GM19240 (cell line): ENCODE results near the gene SLC39A2.
"Not testable (repeated sequence)": the region's sequence is repeated elsewhere in the genome, so short reads cannot be mapped to it uniquely, and the experiment has no call there.

Experiments used
- DNase-seq: peaks from one replicate; pipeline ENCODE4 v3.0.0; 2011; ENCODE audit warnings: low spot score; ENCODE audit not compliant: insufficient read length

Gene SLC39A2

DNA sequence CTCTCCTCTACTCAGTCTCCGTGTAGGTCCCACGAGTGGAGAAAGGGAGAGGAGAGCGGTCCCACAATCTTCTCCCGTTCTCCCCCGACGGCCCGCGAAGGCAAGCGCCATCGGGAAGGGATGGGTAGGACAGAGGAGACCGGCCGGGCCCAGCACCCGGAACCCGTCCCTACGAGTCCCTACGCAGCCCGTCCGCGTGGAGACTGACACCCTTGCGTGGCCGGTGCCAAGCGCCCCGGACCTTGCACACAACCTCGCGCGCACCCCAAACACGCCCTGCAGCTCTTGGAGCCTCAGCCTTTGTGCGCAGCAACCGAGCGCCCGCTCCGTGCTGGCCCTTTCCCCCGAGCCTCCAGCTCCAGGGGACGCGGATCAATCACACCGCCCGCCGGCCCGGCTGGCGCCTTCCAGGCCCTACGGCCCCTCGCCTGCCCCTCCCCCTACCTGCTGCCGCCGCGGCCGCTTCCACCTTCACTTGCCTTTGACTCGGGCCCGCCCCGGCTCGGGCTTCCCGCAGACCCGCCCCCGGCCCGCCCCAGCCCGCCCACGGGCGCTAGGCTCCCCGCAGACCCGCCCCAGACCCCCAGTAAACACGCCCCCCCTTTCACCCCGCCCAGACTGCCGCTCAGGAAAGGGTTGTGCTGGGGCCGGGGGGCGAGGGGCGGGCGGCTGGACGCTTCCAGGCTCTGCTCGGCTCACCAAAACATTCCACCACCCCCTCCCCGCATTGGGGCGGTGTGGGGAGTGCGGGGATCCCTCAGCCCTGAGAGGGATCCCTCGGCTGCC is 25.7 kb downstream of the SLC39A2 start, which contains the start of gene NDRG2:
TSS of gene NDRG2 (minus strand) at position 477 of the 786 bp plus-strand sequence. CDS start 1,746 bp downstream, outside the sequence.
- DNase-seq, result no peak

DNA sequence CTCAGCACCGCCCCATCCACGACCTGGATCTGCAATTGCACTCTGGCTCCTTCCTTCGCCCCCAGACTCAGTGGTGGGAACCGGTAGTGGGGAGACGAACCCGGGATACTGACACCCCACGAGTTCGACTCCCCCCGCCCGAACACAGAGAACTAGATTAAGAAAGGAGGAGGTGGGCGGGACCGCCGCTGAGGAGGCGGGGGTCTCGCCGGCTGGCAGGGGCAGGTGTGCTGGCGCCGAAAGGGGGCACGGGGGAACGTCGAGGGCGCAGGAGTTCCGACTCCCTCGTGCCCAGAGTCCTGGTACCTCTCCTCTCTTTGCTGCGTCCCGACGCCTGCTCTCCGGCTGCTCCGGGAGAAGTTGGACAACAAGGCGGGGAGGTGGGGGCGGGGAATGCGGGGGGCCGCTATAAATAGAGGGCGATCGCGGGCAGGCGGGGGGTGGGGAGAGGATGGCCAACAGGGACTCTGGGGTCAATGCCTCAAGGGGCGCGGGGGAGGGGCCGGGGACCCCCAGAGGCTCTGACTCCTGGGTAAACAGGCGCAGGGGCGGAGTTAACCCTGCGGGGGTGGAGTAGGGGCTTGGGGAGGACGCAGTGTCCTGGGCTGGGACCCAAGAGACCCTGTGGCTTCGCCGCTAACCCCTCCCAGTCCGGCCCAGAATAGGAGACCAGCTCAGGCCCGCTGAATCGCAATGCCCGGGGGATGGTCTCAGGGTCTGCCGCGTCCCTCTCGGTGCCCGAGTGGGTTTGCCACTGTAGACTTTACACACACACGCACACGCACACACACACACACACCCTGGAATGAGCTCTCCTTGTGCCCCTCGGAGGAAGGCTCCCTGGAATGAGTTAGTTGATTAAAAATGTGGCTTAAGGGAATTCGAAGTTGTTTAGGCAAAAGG is 26.5 kb downstream of the SLC39A2 start:
- DNase-seq, result no peak

DNA sequence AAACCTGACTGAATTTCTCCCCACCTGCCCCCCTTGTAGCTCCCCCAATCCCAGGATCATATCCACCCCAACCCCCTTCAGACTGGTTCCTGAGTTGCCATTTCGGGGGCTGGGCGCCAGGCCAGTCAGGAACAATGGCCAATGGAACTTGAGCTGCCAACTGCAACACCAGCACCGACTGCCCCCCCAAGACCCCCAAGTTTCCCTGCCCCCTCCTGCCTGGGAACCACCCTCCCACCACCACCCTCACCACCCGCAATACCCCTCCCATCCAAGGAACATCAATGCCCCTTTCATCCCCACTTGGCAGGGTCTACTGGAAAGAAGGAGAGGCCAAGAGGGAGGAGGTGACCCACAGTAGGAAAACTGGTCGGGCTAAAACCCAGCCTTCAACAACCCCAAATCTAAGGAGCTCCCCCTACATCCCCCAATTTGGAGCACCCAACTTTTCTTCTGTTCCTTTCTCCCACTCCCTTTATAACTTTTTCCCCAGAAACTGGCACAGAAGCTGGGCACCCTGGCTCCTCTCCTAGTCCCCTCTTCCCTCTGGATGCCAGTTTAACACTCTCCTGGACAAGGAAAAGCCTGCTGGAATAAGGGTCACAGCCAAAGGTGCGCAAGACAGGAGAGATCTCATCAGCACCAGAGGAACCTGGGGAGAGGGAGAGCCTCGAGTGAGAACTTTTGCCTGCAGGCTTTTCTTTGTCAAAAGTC is 27.3 kb downstream of the SLC39A2 start:
- DNase-seq, result no peak

DNA sequence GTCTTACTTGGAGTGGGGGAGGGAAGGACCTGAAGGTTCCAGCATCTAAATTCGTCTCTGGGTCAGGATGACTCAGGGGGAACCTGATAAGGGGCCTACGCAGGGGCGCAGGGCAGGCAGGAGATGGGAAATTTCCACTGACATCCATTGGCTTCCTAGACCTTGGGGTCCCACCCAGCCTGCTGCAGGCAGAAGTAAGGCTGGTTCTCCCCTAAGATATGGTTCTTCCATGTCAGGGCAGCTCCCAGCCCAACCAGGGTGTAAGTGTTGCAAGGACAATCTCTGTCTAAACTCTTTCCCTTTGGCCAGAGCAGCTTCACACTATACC is 27.9 kb downstream of the SLC39A2 start:
- no peak for DNase-seq

DNA sequence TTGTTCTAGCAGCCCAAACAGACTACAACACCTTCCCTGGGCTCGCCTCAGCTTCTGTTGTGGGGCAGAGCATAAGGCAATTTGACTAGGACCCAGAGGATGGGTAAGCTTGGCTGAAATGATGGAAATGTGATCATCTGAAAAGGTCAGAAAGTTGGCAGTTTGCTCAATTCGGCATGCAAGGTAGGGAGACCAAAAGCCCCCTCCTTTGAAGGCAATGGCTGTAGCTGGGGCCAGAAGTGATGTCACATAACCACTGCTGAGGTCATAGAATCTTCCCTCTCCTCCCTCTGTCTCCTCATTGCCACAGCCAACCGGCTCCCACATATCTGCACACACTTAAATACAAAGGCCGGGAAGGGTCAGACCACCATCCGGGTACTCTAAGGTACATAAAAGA is 30.8 kb downstream of the SLC39A2 start, which contains the start of gene TPPP2:
TSS of gene TPPP2 (plus strand) at position 301 of the 400 bp plus-strand sequence. CDS start 365 bp downstream, outside the sequence.
- DNase-seq, result no peak

DNA sequence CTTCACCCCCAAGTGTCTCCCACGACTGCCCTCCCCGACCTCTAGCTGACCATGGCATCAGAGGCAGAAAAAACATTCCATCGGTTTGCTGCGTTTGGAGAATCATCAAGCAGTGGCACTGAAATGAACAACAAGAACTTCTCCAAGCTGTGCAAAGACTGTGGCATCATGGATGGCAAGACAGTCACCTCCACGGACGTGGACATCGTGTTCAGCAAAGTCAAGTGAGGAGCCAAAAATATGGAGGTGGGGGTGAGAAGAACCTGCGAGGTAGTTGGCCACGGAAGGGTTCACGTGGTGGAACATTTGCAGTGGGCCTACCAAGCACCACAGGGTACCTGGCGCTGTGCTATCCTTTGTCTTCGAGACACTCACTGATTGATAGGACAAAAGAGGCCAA is 31.4 kb downstream of the SLC39A2 start:
- no peak for DNase-seq

DNA sequence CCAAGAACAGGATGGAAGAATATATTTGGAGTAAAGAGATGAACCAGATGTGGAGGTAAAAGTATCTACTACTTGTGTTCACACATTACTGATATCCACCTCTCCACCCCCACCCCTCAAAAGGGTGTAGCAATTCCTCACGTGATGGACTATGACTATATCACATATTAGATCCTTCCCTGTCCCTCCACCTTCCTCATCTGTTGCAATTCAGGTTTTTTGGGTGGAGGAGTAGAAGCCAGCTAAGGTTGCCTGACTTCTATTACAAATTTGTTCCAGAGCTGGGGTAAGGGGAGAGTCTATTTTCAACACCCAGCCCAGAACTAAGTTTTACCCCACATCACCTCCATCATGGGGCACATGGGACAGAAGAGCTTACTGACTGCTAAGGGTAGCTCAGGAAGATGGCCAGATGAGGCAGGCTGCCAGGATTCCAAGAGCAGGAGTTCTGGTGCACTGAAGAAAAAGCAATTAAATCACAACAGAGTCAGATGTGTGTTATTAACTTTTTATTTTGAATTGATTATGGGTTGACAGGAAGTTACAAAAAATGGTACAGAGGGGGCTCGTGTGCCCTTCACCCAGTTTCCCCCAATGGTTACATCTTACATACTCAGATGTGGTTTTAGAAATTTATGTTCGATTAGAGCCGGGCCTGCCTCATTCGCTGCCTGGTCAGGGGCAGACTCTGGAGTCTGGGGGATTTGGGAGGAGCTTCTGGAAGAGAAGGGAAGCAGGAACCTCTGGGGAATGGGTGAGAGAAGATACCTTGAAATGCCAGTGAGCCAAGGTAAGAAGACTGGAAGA is 33.4 kb downstream of the SLC39A2 start:
- DNase-seq, result no peak

DNA sequence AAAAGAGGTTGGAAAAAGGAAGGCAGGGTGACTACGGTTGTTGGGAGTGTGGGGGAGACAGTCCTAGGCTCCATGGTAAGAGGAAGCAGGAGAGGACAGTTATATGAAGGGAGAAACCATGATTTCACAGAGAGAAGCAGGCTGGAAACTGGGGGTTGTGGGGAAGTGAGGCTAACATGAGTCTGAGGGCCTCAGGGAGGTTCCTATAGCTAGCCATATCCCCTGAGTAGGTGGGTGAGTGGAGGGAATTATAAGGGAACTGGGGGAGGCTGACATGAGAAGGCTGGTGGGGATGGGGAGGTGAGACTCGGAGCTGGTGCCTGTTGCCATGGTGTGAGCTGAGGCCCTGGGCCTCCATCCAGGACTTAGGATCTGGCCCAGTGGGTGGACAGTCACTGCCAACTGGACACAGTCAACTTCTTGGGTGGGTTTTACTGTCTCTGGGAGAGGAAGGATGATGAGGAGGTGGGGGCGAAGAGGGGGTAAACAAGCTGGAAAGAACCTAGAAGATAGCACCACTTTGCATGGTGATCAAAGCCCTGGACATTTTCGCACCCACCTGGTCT is 34.1 kb downstream of the SLC39A2 start:
- no peak for DNase-seq

DNA sequence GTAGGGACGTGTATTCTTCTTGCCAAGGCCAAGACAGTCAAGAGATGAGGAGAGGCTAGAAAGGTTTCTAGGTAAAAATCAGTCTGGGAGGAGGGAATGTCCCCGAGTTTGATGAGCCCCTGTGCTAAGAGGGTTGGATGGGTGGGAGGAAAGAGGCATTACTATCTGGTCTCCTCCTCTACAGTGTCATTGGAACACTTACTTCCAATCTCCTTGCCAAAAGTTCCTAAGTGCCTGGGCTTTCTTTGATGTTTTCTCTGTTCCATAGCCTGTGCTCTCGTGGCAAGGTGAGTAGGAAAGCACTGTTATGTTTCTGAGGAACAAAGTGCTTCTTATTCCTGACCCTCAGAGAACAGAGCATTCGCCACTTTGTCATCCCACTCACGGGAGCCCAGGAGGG is 35.6 kb downstream of the SLC39A2 start, which contains the start of gene RNASE13:
TSS of gene RNASE13 (minus strand) at position 101 of the 400 bp plus-strand sequence. CDS start 519 bp downstream, outside the sequence.
- DNase-seq, result no peak

DNA sequence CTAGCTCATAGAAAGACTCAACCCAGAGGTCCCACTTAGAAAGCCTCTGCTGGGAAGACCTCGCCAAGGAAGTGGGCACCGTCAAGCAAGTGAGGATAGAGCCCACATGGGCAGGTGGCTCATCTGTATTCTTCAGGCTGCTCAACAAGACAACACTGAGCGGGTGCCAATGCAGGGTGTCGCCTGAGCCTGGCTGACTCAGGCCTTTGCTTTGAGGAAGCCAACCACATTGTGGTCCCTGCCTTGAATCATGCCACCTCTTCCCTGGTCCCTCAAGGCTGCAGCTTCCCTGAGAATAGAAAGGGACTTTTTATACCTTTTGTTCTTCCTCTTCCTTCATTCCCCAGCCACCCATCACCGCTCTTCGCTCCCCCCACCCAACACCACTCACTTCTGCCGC is 37.7 kb downstream of the SLC39A2 start:
- DNase-seq, result no peak

DNA sequence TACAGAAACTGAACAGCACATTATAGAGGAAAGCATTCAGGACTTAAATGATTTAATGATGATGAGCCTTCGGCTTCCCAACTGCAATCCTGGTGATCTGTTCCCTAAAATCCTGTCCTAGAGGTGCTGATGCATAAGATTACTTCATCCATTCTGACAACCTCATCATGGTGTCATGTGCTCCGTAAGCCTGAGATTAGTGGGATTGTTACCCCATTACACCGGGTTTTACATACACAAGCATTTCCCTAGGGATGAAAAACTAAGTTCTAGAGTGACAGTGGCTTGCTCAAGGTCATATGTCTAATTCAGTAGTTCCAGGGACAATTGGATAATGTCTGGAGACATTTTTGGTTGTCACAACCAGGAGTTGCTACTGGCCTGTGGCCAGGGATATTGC is 38.1 kb downstream of the SLC39A2 start:
- DNase-seq, result no peak

DNA sequence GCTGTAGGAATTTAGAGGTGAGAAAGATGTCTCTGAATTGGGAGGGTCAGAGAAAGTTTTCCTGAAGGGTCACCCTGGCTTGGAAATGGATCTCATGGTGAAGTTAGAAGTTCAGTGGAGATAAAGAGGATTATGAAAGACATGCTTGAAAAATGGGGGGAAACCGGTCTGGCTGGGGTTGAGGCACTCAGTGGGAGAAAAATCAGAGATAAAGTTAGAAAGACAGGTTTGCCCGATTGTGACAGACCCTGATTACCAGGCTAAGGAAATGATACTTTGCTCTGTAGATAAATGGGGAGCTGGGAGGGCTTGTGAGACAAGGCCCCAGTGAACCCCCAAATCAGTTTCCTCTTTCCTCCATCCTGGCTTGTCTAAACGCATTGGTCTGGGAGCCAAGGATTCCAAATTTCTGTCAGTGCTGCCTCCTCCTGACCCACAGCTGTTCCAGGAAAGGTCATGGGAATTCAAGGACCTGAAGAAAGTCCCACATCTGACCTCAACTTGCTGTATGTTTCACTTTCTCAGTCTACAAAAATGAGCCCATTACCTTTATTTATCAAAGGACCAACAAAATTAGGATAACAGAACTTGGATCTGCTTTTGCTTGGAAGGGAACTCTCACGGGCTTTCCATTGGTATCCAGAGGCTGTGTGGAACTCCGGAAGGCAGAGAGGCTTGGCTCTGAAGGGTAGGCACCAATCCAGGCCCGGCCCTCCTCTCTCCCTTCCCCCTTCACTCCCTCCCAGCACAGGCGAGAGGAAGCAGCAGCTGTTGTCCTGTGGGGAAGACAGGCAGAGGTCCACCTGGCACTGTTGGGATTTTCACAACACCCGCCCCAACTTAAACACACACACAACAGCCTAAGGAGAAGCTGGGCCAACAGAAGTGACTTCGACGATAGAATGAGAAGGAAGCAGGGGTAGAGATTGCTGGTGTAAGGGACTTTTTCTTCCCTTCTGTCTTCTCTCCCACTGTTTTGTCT is 39.6 kb downstream of the SLC39A2 start:
- no peak for DNase-seq

DNA sequence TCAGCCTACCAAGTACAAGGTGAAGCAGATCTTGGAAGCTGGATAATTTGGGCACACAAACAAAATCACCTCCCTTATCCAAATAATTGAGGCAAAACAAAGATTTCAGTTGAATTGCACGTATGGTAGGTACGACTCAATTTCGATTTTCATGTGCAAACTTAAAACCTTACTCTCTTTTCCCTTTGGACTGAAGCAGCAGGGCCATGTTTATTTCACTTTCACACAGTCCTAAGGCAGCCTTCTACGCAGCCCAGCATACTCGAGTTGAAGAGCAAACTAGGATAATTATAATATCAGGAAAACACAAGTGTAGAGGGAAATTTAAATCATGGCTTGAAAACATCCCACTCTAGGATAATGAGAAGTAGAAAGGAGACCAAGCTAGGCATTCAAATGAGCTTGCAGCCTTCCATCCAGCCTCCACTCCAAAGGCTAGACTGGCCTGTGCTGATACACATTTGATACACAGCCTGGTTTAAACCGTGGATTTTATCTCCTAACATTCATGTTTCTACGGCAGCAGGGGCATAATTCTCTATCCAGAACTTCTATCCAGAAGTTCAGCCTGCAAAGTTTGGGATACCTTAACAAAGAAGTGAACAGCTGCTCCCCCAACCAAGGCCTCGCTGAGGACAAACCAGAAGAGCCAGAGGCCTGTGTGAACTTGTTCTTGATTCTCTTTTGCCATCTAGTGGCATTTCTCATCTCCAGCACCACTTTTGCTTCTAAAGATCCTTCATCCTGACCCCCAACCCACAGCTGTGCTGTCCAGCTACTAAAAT is 40.7 kb downstream of the SLC39A2 start:
- peak; percentile 23 for DNase-seq

DNA sequence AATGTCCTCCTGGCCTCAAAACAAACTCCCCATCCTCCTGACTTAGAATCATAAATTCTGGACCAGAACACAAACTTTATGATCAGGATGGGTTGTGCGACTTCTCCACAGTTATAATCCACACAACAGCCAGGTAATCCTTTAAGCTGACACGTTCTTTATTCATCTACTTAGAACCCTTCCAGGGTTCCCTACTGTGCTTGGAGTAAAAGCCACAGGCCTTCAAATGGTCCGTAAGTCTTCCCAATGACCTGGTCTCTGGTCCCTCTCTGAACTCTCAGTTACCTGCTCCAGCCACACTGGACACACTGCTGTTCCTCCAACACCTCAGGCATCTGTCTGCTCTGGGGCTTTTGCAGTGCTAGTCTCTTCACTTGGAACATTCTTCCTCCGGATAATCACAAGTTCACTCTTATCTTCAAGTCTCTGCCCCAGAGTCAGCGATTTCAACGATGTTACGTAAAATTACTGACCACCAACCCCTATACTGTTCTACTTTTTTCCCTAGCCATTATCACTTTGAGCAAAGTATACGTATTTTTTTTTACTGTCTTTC is 41.4 kb downstream of the SLC39A2 start:
- DNase-seq, result no peak

DNA sequence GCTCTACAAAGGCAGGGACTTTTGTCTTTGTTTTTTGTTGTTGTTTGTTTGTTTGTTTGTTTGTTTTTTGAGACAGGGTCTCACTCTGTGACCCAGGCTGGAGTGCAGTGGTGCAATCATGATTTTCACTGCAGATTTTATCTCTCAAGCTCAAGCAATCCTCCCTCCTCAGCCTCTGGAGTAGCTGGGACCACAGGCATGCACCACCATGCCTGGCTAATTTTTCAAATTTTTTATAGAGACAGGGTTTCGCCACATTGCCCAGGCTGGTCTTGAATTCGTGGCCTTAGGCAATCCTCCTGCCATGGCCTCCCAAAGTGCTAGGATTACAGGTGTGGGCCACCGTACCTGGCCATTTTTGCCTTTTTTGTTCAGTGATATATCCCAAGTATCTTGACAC is 41.8 kb downstream of the SLC39A2 start:
- DNase-seq, result not testable (repeated sequence)

DNA sequence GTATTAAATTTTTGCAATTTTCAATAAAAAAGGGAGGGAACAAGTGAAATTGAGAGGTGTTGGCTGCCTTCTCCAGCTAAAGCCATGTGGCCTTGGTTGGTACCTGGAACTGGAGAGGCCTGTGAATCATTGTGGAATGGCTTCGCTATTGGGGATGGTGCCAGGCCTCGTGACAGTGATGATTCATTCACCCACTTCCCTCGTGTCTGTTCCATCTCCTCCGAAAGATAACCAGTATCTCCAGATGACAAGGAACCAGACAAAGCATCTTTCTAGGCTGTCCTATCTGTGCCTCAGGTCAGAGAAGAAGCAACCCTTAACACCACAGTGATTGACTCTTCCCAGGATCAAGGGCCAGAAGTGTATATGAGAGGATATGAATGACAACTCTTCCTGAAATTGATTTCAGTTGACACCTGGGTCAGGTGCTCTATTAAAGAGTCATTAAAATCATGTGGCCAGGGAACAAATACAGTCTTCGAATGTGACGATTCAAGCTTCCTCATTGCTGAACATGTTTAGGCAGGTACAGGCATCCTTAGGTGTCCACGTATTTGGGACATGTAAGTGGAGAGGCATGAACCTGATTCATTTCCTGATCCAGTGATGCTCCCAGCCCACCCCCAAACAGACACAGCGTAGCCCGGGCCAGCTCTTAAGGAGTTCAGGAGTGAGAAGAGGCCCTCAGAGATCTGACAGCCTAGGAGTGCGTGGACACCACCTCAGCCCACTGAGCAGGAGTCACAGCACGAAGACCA is 42.8 kb downstream of the SLC39A2 start, which contains the start of gene RNASE7:
TSS of gene RNASE7 (plus strand) at position 687 of the 758 bp plus-strand sequence. CDS start 631 bp downstream, outside the sequence.
- DNase-seq, result no peak

DNA sequence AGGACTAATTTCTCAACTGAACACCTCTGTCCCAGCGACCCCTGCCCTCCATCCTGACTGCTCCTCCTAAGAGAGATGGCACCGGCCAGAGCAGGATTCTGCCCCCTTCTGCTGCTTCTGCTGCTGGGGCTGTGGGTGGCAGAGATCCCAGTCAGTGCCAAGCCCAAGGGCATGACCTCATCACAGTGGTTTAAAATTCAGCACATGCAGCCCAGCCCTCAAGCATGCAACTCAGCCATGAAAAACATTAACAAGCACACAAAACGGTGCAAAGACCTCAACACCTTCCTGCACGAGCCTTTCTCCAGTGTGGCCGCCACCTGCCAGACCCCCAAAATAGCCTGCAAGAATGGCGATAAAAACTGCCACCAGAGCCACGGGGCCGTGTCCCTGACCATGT is 43.8 kb downstream of the SLC39A2 start:
- DNase-seq, result no peak
